HTR-8/SVneo (cell line): ENCODE measurements around the gene SCAANT1.

Experiments
- DNase-seq: peaks from one replicate; pipeline ENCODE4 v3.0.0; 2011; ENCODE audit warnings: low spot score, mixed read lengths; ENCODE audit not compliant: insufficient read length
- FAIRE-seq: peaks from 2 replicates; lab custom pipeline; 2011; peaks lifted over from hg19 to GRCh38; lab: Jason Lieb, UNC

SCAANT1 gene

DNA sequence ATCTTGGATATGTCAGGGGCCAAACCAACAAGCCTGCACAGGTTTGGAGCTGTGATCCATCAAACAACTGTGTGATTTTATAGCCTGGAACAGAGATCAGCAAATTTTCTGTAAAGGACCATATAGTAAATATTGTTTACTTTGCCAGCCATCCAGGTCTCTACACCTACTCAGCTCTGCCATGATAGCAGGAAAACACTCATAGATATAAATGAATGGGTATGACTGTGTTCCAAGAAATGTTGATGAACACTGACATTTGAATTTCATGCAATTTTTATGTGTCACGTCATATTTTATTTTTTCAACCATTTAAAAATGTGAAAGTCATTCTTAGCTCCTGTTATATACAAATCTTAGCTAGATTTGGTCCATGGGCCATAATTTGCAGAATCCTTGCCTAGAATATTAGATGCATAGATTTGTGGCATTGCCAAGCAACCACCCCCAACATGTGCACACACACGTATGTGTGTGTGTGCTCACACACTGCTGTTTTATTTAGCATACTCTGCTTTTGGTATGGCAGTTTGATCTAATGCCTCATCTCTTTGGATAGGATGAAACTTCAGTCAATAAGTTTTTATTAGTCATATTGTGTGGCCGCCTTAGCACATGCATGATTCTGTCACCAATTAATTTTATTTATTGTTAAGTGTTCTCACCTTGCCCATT lies 42.1 kb downstream of the SCAANT1 start:
- DNase-seq = no peak
- no peak for FAIRE-seq

GRCh38 chr3:63867225-63867624 lies 45.0 kb downstream of the SCAANT1 start:
- FAIRE-seq (no peak), DNase-seq (no peak)

DNA sequence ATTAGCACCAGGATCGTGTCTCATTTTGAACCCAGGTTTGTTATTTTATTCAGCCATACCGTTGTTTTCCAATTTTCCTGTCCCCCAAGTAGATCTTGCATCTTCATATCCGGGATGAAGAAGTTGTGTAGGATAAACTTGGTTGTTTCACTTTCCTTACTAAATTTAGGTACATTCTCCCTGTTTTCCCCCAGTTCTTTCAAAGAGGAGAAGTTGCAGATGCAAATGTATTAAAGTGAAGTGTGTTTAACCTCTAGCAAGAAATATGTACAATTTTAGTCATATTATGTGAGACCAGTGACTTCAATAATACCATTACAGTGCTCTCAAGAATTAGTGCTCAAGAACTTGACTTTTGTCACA lies 47.2 kb downstream of the SCAANT1 start:
- no peak for FAIRE-seq
- DNase-seq = no peak

DNA sequence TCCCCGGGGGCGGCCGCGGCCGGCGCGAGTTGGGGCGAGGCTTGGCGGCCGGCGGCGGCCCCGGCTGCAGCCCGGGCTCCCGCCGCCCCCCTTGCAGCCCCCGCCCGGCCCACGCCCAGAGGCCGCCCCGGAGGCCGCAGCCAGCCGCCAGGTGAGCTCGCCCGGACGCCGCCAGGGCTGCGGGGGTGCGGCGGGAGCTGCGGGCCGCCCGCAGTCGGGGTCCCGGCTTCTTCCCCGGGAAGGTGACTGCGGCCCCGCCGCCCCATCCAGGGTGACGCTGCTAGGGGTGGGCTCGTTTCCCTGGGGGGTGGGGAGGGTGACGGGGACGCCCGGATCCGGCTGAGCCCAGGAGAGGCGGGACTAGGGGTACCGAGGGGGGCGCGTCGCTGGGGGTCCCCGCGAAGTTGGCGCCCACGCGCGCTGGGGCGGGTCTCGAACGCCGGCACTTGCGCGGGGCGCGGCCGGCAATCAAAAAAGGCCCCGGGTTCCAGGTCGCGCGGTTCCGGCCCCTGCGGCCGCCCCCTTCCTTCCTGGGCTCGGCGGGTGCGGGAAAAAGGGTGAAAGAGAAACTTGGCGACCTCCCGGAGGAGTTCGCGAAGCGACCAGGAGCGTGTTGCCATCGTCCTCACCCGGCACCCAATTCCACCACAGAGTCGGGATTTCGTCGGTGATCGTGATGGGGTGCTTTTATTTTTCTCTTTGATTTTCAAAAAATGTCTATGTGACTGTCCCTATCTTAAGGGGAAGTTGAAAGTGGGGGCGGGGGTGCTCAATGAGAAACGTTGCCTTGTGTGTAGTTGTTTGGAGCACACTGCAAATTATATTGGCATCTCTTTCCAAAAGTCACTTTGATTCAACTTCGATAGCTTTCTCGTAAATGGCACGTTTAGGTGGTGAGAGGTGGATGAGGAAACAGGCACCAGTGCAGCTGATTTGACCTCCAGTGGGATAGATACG lies 47.9 kb downstream of the SCAANT1 start:
- DNase-seq = no peak
- FAIRE-seq = no peak

GRCh38 chr3:63863150-63864007 lies 48.8 kb downstream of the SCAANT1 start, which contains the start of the genes ATXN7 and THOC7:
TSS of gene ATXN7 (plus strand) at chr3:63863867. CDS start at chr3:63912599, 48,732 bp downstream.
TSS of gene THOC7 (minus strand) at chr3:63863805. CDS start at chr3:63863790, 15 bp downstream.
- no peak for FAIRE-seq
- no peak for DNase-seq

- DNase-seq (no peak), FAIRE-seq (no peak)
Observed at GRCh38 chr3:63862804-63863149, 49.4 kb downstream of the SCAANT1 start.
